MG63 (cell line): ENCODE results near the gene COL5A1. TPM values are rescaled to one million over a fixed set of nuclear protein-coding genes. Genes with fewer than 3 reads are reported as not detected.
"Not testable (repeated sequence)": the region's sequence is repeated elsewhere in the genome, so short reads cannot be mapped to it uniquely, and the experiment has no call there.

Experiments
- DNase-seq: peaks from one replicate; pipeline ENCODE4 v3.0.0-alpha.2; 2020
- H3K27me3 ChIP-seq: fragments of 250-450 bp; sonication (Bioruptor Pico); 2 replicates; pipeline ENCODE4 v1.5.1; 2020; ENCODE audit warnings: mild to moderate bottlenecking, moderate library complexity
- H3K36me3 ChIP-seq: fragments of 250-450 bp; sonication (Bioruptor Pico); 2 replicates; pipeline ENCODE4 v1.5.1; 2020; ENCODE audit warnings: mild to moderate bottlenecking, moderate library complexity
- H3K4me3 ChIP-seq: fragments of 250-450 bp; sonication (Bioruptor Pico); 2 replicates; pipeline ENCODE4 v1.5.1; 2020; ENCODE audit warnings: mild to moderate bottlenecking, moderate library complexity
- H3K9me3 ChIP-seq: fragments of 250-450 bp; sonication (Bioruptor Pico); 2 replicates; pipeline ENCODE4 v1.5.1; 2020; ENCODE audit warnings: mild to moderate bottlenecking, moderate library complexity
- total RNA-seq: library from RNA; depleted of rRNA; stranded (reverse); fragments of >200 nt; shearing (Covaris generic); gene quantifications from 2 replicates; pipeline ENCODE4 v1.2.3, GENCODE V29; 2014; ENCODE audit warnings: low replicate concordance

Gene COL5A1
- total RNA-seq, 1 experiment from 2014 or later = 92.0 TPM

GRCh38 chr9:134844821-134845220 lies 203.2 kb downstream of the COL5A1 start:
- no peak for DNase-seq
- H3K4me3 ChIP-seq = no peak overlapping the region
- H3K27me3 ChIP-seq = no peaks in the 10 kb centered on the region
- peaks cover 18% of the 10 kb centered on the region for H3K36me3 ChIP-seq
- H3K9me3 ChIP-seq = no peaks in the 10 kb centered on the region

- no peaks in the 10 kb centered on the region for H3K9me3 ChIP-seq
- peaks cover 18% of the 10 kb centered on the region for H3K36me3 ChIP-seq
- H3K4me3 ChIP-seq = no peak overlapping the region
- no peaks in the 10 kb centered on the region for H3K27me3 ChIP-seq
- DNase-seq = no peak
These were observed 204.6 kb downstream of the COL5A1 start for GRCh38 chr9:134846187-134846586.

GRCh38 chr9:134846699-134847098 lies 205.1 kb downstream of the COL5A1 start:
- Histone ChIP-seq H3K4me3 (no peak overlapping the region), H3K27me3 (no peaks in the 10 kb centered on the region), H3K9me3 (no peaks in the 10 kb centered on the region), H3K36me3 (peaks cover 18% of the 10 kb centered on the region)
- DNase-seq = no peak

GRCh38 chr9:134847138-134847537 lies 205.5 kb downstream of the COL5A1 start:
- DNase-seq = no peak
- H3K4me3 ChIP-seq = no peak overlapping the region
- no peaks in the 10 kb centered on the region for H3K9me3 ChIP-seq
- no peaks in the 10 kb centered on the region for H3K27me3 ChIP-seq
- peaks cover 15% of the 10 kb centered on the region for H3K36me3 ChIP-seq

GRCh38 chr9:134847752-134848432 lies 206.3 kb downstream of the COL5A1 start:
- Histone ChIP-seq H3K36me3 (peaks cover 10% of the 10 kb centered on the region), H3K9me3 (no peaks in the 10 kb centered on the region), H3K27me3 (no peaks in the 10 kb centered on the region), H3K4me3 (no peak overlapping the region)
- no peak for DNase-seq

- Histone ChIP-seq H3K36me3 (peaks cover 6% of the 10 kb centered on the region), H3K9me3 (no peaks in the 10 kb centered on the region), H3K4me3 (no peak overlapping the region), H3K27me3 (no peaks in the 10 kb centered on the region)
- DNase-seq = no peak
These were observed 206.9 kb downstream of the COL5A1 start for GRCh38 chr9:134848504-134848903.

GRCh38 chr9:134850611-134851010 lies 209.0 kb downstream of the COL5A1 start:
- H3K4me3 ChIP-seq = no peak overlapping the region
- no peak for DNase-seq
- H3K27me3 ChIP-seq = no peaks in the 10 kb centered on the region
- no peaks in the 10 kb centered on the region for H3K36me3 ChIP-seq
- no peaks in the 10 kb centered on the region for H3K9me3 ChIP-seq

- DNase-seq = no peak
- Histone ChIP-seq H3K4me3 (no peak overlapping the region), H3K36me3 (no peaks in the 10 kb centered on the region), H3K9me3 (no peaks in the 10 kb centered on the region), H3K27me3 (no peaks in the 10 kb centered on the region)
These were observed 209.4 kb downstream of the COL5A1 start for GRCh38 chr9:134851020-134851419.

- H3K27me3 ChIP-seq = no peaks in the 10 kb centered on the region
- H3K36me3 ChIP-seq = no peaks in the 10 kb centered on the region
- no peaks in the 10 kb centered on the region for H3K9me3 ChIP-seq
- no peak for DNase-seq
- H3K4me3 ChIP-seq = no peak overlapping the region
These were observed 211.5 kb downstream of the COL5A1 start for GRCh38 chr9:134852906-134853654.

GRCh38 chr9:134853893-134854292 lies 212.3 kb downstream of the COL5A1 start:
- no peak for DNase-seq
- Histone ChIP-seq H3K9me3 (no peaks in the 10 kb centered on the region), H3K4me3 (no peak overlapping the region), H3K36me3 (no peaks in the 10 kb centered on the region), H3K27me3 (no peaks in the 10 kb centered on the region)

- H3K36me3 ChIP-seq = no peaks in the 10 kb centered on the region
- no peak overlapping the region for H3K4me3 ChIP-seq
- DNase-seq = no peak
- no peaks in the 10 kb centered on the region for H3K27me3 ChIP-seq
- H3K9me3 ChIP-seq = no peaks in the 10 kb centered on the region
These were observed 213.0 kb downstream of the COL5A1 start for GRCh38 chr9:134854541-134854981.

- Histone ChIP-seq H3K36me3 (no peaks in the 10 kb centered on the region), H3K9me3 (no peaks in the 10 kb centered on the region), H3K4me3 (no peak overlapping the region), H3K27me3 (no peaks in the 10 kb centered on the region)
- DNase-seq = no peak
These were observed 213.8 kb downstream of the COL5A1 start for GRCh38 chr9:134855231-134855899.

- no peak for DNase-seq
- H3K27me3 ChIP-seq = no peaks in the 10 kb centered on the region
- H3K9me3 ChIP-seq = no peaks in the 10 kb centered on the region
- no peaks in the 10 kb centered on the region for H3K36me3 ChIP-seq
- no peak overlapping the region for H3K4me3 ChIP-seq
These were observed 214.3 kb downstream of the COL5A1 start for GRCh38 chr9:134855900-134856377.

GRCh38 chr9:134857451-134857850 lies 215.8 kb downstream of the COL5A1 start:
- H3K9me3 ChIP-seq, H3K27me3 ChIP-seq, H3K4me3 ChIP-seq, H3K36me3 ChIP-seq, DNase-seq: not testable (repeated sequence)

- no peaks in the 10 kb centered on the region for H3K27me3 ChIP-seq
- H3K9me3 ChIP-seq = no peaks in the 10 kb centered on the region
- no peak overlapping the region for H3K4me3 ChIP-seq
- no peaks in the 10 kb centered on the region for H3K36me3 ChIP-seq
- peak; percentile 82 for DNase-seq
These were observed 216.6 kb downstream of the COL5A1 start for GRCh38 chr9:134858051-134858841.

GRCh38 chr9:134860510-134860909 lies 218.9 kb downstream of the COL5A1 start:
- Histone ChIP-seq H3K9me3 (no peaks in the 10 kb centered on the region), H3K27me3 (no peaks in the 10 kb centered on the region), H3K36me3 (no peaks in the 10 kb centered on the region), H3K4me3 (no peak overlapping the region)
- DNase-seq = no peak
